Uterus (tissue), 4 donors: Measurements from ENCODE around the gene PNRC2. TPM values are rescaled to one million over a fixed set of nuclear protein-coding genes. Genes with fewer than 3 reads are reported as not detected.
"Not testable (repeated sequence)": the region's sequence is repeated elsewhere in the genome, so short reads cannot be mapped to it uniquely, and the experiment has no call there.

ENCODE experiments used
- DNase-seq, 2 donors: peaks; one replicate each; pipeline ENCODE4 v3.0.0-alpha.2; 2019 to 2020
- H3K27ac ChIP-seq, 2 donors: fragments of 200-600 bp; sonication (generic); 1 replicate in 1 of 2; 2 replicates in 1 of 2; pipeline ENCODE4 v1.5.1; 2016 to 2018
- H3K27me3 ChIP-seq, 2 donors: fragments of 200-600 bp; sonication (generic); one replicate each; pipeline ENCODE4 v1.5.1; 2018 to 2019; ENCODE audit warnings: control low read depth in 1 of 2
- H3K36me3 ChIP-seq, 2 donors: fragments of 200-600 bp; sonication (generic); one replicate each; pipeline ENCODE4 v1.5.1; 2019; ENCODE audit warnings: control low read depth in 1 of 2
- H3K4me1 ChIP-seq, 2 donors: fragments of 200-600 bp; sonication (generic); one replicate each; pipeline ENCODE4 v1.5.1; 2018 to 2019; ENCODE audit warnings: control low read depth in 1 of 2
- H3K4me3 ChIP-seq, 2 donors: fragments of 200-600 bp; sonication (generic); 1 replicate in 1 of 2; 2 replicates in 1 of 2; pipeline ENCODE4 v1.5.1; 2018 to 2019; ENCODE audit warnings: mild to moderate bottlenecking in 1 of 2
- H3K9me3 ChIP-seq, 2 donors: fragments of 200-600 bp; sonication (generic); one replicate each; pipeline ENCODE4 v1.5.1; 2019; ENCODE audit warnings: control low read depth in 1 of 2
- POLR2A ChIP-seq, 2 donors: fragments of 450-650 bp; IDR thresholded peaks; one replicate each; pipeline ENCODE4 v1.6.1; 2016; ENCODE audit warnings: antibody characterized with exemption in 2 of 2, mild to moderate bottlenecking in 1 of 2, moderate library complexity in 1 of 2
- intact Hi-C: fragments of 100-400 bp; cut with DNase I; formaldehyde crosslinking; loops from one replicate; pipeline ENCODE4 v1.15.1; 2023; ENCODE audit warnings: low total_unique reads
- total RNA-seq, 4 donors: library from RNA; depleted of rRNA in 3 of 4; stranded (reverse); fragments of >200 nt in 3 of 4; gene quantifications; one replicate each; pipeline versions ENCODE4 v1.1.0 to v1.2.4, GENCODE V29; 2014 to 2023
- TF ChIP-seq, protein P1 (sequence below), 4 experiments: fragments of 200-600 bp in 2 of 4; fragments of 450-650 bp in 2 of 4; sonication (generic) in 2 of 4; IDR thresholded peaks; one replicate each; pipeline ENCODE4 v1.5.1; 2016 to 2019; ENCODE audit warnings: antibody characterized with exemption in 4 of 4, mild to moderate bottlenecking in 2 of 4, moderate library complexity in 1 of 4
- donor health status: DM: yes; HTN: yes; CAD: no.

Gene PNRC2
- total RNA-seq, 4 donors from 2014 or later = 44.8 to 187 (median 122) TPM

DNA sequence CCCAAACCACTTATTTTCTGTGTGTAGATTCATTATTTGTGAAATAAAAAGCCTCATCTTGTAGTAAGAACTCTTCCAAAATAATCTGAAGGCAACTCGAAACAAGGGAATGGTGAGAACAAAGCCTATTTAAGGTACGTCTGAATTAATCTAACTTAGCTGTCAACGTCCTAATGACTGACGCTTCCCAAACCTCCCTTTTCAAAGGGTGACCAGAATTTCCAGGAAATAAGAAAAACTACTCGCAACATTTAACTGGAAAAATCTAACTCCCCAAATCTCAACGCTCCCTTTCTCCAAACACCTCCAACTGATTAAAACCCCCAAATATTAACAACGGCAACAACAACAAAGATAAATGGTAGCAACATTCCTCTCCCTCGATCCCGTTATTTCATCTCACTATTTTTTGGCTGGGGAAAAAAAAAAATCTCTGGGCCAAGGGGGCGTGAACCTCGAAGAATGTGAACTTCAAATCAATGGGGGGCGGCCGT lies 19.8 kb downstream of the PNRC2 start:
- peaks cover 9 to 13% of the 10 kb centered on the region in 2 donors for H3K4me1 ChIP-seq
- TF ChIP-seq, protein P1, sequence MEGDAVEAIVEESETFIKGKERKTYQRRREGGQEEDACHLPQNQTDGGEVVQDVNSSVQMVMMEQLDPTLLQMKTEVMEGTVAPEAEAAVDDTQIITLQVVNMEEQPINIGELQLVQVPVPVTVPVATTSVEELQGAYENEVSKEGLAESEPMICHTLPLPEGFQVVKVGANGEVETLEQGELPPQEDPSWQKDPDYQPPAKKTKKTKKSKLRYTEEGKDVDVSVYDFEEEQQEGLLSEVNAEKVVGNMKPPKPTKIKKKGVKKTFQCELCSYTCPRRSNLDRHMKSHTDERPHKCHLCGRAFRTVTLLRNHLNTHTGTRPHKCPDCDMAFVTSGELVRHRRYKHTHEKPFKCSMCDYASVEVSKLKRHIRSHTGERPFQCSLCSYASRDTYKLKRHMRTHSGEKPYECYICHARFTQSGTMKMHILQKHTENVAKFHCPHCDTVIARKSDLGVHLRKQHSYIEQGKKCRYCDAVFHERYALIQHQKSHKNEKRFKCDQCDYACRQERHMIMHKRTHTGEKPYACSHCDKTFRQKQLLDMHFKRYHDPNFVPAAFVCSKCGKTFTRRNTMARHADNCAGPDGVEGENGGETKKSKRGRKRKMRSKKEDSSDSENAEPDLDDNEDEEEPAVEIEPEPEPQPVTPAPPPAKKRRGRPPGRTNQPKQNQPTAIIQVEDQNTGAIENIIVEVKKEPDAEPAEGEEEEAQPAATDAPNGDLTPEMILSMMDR (IDR thresholded peaks at IDR 0.05) = no peak
- TF ChIP-seq POLR2A (IDR thresholded peaks at IDR 0.05) = no peak
- intact Hi-C loops = no loop called here

DNA sequence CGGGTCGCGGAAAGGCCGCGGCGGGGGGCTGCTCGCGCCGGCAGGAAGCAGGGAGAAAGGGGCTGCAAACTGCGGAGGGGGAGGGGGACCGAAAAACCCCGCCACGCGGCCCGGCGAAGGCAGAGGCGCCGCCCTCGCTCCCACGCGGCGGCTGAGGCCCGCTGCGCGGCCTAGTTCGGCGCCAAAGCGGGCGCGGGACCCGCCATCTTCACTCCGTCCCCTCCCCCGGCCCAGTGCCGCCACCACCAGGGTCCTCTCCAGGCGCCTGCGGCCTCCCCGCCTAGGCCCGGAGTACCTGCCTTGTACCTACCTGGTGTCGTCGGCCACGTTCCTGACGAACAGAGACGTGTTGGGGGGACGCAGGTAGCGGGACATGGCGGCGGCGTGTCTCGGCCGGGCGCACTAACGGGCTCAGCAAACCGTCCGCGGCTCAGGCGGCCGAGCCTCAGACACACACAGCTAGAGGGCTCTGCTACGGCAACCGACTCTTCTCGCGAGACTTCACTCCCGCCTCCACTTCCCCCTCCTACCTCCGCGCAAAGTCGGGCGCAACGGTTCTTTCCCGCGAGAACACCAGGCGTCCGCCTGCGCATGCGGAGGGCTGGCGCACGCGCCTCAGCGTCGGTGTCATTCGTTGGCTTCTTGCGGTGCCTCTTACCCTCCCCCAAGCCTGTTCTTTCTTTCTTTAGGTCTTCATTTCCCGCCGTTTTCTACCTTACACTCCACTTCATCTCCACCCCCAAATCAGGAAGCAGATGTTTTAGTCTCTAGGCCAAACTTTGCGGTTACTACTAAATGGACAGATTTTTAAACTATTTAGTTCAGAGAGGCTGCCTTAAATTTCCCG lies 20.5 kb downstream of the PNRC2 start, which contains the start of gene SRSF10:
TSS of gene SRSF10 (minus strand) at position 447 of the 847 bp plus-strand sequence. CDS start at position 375, 72 bp downstream.
- intact Hi-C loops = no loop called here
- Histone ChIP-seq H3K4me1 (peaks cover 9 to 13% of the 10 kb centered on the region in 2 donors), H3K27me3 (no peaks in the 10 kb centered on the region)

More for the DNA sequence above, 19.8 kb downstream of the PNRC2 start:
- Histone ChIP-seq H3K36me3 (no peaks in the 10 kb centered on the region), H3K27me3 (no peaks in the 10 kb centered on the region), H3K9me3 (no peaks in the 10 kb centered on the region), H3K4me3 (peak overlapping the region; percentile 72 to 75), H3K27ac (peak overlapping the region; percentile 95 to 97)
- no peak for DNase-seq

DNA sequence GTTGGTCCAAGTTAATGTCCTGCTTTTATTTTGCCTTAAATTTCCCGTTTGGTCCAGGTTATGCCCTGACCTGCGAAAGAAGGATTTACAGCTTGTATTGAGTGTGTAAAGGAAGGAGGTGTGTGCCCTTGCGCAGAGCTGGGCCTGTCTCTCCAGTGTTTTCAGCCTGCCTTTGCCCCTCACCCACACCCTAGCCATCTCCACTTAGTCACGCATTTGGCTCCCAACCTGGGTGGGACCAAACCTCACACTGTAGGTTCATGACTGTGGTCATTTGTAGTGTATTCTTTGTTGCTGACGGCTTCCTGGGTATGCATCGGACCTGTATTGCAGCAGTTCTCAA lies 21.1 kb downstream of the PNRC2 start:
- Histone ChIP-seq H3K27me3 (no peaks in the 10 kb centered on the region), H3K9me3 (no peaks in the 10 kb centered on the region), H3K27ac (peak overlapping the region; percentile 95 to 97), H3K36me3 (no peaks in the 10 kb centered on the region), H3K4me1 (peaks cover 9 to 13% of the 10 kb centered on the region in 2 donors), H3K4me3 (peak overlapping the region; percentile 72 to 75)
- DNase-seq = peak; percentile 32 to 44
- no peak for TF ChIP-seq POLR2A (IDR thresholded peaks at IDR 0.05)
- TF ChIP-seq, protein P1 (IDR thresholded peaks at IDR 0.05) = no peak
- intact Hi-C loops = no loop called here

More for the DNA sequence above, 20.5 kb downstream of the PNRC2 start, which contains the start of gene SRSF10:
- H3K9me3 ChIP-seq = no peaks in the 10 kb centered on the region
- H3K4me3 ChIP-seq = peak within 1 kb of the TSS; percentile 72 to 75
- H3K27ac ChIP-seq = peak within 1 kb of the TSS; percentile 95 to 97
- peak; percentile 98 for DNase-seq
- H3K36me3 ChIP-seq = no peaks in the 10 kb centered on the region
- TF ChIP-seq, protein P1 (IDR thresholded peaks at IDR 0.05) = peak; percentile 61 to 68 (median 66)
- TF ChIP-seq POLR2A (IDR thresholded peaks at IDR 0.05) = peak; percentile 97 to 100

DNA sequence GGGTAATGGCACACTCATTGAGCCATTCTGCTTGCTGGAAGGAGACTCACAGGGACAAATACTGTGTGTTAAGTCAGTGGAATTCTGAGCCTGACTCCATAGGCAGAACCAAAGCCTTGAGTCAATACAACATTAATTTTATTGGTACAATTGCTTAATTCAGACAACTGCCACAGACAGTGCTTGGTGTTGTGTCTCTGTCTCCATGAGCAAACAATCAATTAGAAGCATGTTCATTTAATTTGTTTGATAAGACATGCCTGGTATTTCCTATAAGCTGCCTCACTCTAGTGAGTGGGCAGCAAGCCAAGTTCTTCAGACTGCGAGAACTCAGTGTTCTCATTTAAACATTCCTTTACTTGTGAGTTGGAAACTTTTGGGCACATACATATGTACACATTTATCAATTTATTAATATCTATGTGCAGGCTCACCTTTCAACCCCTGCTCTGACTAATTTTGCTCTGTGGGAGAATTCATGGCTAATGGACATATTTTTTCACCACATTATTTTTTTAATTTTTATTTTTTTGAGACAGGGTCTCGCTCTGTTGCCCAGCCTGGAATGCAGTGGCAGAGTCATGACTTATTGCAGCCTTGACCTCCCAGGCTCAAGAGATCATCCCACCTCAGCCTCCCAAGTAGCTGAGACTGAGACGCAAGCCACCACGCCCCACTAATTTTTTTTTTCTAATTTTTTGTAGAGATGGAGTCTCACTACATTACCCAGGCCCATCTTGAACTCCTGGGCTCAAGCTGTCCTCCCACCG lies 25.0 kb downstream of the PNRC2 start:
- intact Hi-C loops = no loop called here
- Histone ChIP-seq H3K4me3 (no peak overlapping the region), H3K9me3 (no peaks in the 10 kb centered on the region), H3K27ac (no peak overlapping the region), H3K27me3 (no peaks in the 10 kb centered on the region), H3K36me3 (no peaks in the 10 kb centered on the region), H3K4me1 (peaks cover 0 to 5% of the 10 kb centered on the region in 2 donors)
- TF ChIP-seq, protein P1 (IDR thresholded peaks at IDR 0.05) = no peak
- TF ChIP-seq POLR2A (IDR thresholded peaks at IDR 0.05) = no peak
- no peak for DNase-seq

DNA sequence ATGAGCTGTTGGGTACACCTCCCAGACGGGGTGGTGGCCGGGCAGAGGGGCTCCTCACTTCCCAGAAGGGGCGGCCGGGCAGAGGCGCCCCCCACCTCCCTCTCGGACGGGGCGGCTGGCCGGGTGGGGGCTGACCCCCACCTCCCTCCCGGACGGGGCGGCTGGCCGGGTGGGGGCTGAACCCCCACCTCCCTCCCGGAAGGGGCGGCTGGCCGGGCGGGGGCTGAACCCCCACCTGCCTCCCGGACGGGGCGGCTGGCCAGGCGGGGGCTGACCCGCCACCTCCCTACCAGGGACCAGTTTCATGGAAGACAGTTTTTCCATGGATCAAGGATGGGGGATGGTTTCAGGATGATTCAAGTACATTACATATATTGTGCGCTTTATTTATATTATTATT lies 27.4 kb downstream of the PNRC2 start:
- H3K4me3 ChIP-seq, H3K27ac ChIP-seq, H3K9me3 ChIP-seq, H3K27me3 ChIP-seq, DNase-seq, H3K4me1 ChIP-seq, intact Hi-C loops, H3K36me3 ChIP-seq: not testable (repeated sequence)
